OCI-M2 (cell line): Measurements from ENCODE around the gene VARS2.
A peak's percentile ranks its signal among the peaks of the same experiment; 100 is the strongest.
"Not testable (repeated sequence)": the region's sequence is repeated elsewhere in the genome, so short reads cannot be mapped to it uniquely, and the experiment has no call there.

Source experiments
- DNase-seq: peaks from one replicate; lab custom pipeline; 2025; ENCODE audit not compliant: unreplicated experiment; lab: John Stamatoyannopoulos, UW

The VARS2 gene

DNA sequence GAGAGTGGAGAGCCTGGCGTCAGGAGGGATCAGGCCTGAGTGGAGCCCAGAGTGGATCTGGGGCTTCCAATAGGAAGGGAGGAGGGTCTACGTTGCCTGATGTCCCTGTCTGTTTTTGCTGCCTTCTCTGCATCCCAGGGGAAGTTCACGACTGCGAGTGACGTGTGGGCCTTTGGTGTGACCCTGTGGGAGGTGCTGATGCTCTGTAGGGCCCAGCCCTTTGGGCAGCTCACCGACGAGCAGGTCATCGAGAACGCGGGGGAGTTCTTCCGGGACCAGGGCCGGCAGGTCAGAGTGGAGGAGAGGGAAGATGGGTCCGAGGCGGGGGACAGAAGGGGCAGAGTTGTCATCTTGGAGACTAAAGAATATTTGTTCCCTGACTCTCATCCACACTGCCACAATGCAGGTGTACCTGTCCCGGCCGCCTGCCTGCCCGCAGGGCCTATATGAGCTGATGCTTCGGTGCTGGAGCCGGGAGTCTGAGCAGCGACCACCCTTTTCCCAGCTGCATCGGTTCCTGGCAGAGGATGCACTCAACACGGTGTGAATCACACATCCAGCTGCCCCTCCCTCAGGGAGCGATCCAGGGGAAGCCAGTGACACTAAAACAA lies 15.2 kb upstream of the VARS2 start:
- no peak for DNase-seq

DNA sequence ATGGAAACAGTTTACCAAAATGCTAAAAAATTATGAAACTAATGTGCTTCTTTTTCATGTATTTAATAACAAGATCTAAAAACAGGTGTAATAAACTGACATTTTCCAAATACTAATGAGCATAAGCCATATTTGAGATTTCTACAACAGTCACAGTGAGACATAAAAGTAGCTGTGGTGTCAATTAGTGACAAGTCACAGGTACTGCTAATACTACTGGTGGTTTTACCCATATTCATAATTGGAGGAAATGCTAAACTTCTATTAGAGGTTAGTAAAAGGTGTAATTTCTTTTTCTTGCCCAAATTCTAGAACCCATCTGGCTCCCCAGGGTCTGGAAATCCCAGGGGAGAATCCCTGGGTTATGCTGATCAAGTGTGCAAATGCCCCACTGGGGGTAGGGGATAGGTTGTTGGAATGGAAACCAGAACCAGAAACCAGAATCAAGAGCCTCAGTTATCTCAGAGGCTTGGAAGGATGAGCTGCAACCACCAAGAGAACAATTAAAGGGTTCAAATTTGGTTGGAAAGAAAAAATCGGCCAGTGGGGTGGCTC lies 13.1 kb upstream of the VARS2 start:
- no peak for DNase-seq

DNA sequence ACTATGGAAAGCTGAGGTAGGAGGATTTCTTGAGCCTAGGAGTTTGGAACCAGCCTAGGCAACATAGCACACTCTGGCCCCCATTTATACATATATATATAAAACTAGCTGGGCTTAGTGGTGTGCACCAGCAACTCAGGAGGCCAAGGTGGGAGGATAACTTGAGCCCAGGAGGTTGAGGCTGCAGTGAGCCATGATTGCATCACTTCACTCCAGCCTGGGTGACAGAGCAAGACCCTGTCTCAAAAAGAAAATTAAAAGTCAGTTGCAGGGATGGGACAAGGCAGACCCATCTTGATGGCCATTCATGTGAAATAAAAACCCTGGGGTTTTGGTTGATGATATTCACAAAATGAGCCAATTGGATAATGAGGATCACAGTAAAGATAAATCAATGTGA lies 12.6 kb upstream of the VARS2 start:
- DNase-seq = no peak

GRCh38 chr6:30902196-30902595 lies 11.8 kb upstream of the VARS2 start:
- DNase-seq = not testable (repeated sequence)

DNA sequence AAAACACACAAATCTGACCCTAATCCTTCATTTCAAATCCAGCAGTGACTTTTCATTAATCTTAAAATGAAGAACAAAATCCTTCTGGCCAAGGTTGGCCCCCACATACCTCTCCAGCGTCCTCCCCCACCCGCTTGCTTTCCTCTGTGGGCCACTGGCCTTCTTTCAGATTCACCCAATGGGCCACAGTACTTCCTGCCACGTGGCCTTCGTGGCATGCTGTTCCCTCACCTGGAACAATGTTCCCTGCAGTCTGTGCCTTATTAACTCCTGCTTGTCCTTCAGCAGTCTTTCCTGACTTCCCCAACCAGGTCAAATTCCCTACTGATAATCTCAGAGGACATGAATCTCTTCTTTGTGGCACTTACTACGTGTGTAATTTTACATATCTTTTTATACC lies 11.3 kb upstream of the VARS2 start:
- DNase-seq = no peak

- no peak for DNase-seq
These were observed 10.8 kb upstream of the VARS2 start for GRCh38 chr6:30903236-30903635.

- not testable (repeated sequence) for DNase-seq
These were observed 6.7 kb upstream of the VARS2 start for GRCh38 chr6:30907290-30907757.

- DNase-seq = peak; percentile 95
These were observed 6.1 kb upstream of the VARS2 start, which contains the start of gene GTF2H4 for GRCh38 chr6:30907758-30908591. Gene GTF2H4 (plus strand): TSS chr6:30908207.

DNA sequence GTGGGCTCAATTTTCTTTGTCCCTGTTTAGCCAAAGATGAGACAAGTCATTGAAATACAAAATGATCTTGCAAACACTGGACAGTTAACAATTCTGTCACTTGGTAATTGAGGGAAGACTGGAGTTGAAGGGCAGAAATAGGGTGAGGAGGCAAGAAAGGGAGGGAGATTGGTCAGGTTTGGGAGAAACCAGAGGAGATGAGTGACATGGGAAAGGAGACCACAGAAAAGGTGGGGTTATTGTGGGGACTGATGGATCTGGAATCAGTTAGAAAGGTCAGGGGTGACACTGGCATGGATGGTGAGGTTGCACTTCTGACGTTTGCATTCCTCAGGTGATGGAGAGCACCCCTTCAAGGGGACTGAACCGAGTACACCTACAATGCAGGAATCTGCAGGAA lies 5.3 kb upstream of the VARS2 start:
- DNase-seq = no peak

DNA sequence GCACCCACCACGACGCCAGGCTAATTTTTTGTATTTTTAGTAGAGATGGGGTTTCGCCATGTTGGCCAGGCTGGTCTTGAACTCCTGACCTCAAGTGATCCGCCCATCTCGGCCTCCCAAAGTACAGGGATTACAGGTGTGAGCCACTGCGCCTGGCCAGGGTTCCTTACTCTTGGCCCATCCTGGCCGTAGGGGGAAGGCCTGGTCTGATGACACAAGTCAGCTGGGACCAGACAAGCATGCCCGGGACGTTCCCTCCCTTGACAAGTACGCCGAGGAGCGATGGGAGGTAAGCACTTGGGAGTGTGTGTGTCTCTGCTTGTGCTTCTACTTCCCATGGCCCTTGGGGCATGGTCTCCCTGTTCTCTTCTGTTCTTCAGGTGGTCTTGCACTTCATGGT lies 3.6 kb upstream of the VARS2 start:
- DNase-seq = not testable (repeated sequence)

GRCh38 chr6:30912746-30913520 lies 1.1 kb upstream of the VARS2 start:
- no peak for DNase-seq

GRCh38 chr6:30913721-30914075 lies 340 bp upstream of the VARS2 start:
- no peak for DNase-seq

- DNase-seq = no peak
These were observed 984 bp downstream of the VARS2 start for GRCh38 chr6:30914854-30915590.

GRCh38 chr6:30915591-30915946 lies 1.5 kb downstream of the VARS2 start:
- DNase-seq = no peak

- no peak for DNase-seq
These were observed 3.0 kb downstream of the VARS2 start for GRCh38 chr6:30917041-30917440.

DNA sequence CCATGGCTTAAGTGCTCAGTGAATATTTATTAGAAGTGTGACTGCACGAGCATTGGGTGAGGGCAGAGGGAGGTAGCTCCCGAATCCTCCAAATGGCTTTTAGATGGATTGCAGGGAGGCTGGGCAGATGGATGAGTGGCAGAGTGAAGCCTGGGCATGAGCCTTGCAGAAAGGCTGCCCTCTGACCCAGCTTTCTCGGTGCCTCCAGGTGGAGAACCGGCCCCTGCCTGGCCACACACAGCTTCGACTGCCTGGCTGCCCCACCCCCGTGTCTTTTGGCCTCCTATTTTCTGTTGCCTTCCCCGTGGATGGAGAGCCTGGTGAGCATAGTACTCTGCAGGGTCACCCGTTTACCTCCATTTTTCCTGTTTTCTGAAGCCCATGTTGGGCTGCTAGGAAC lies 3.4 kb downstream of the VARS2 start:
- no peak for DNase-seq

GRCh38 chr6:30918670-30919069 lies 4.6 kb downstream of the VARS2 start:
- no peak for DNase-seq

- no peak for DNase-seq
These were observed 8.4 kb downstream of the VARS2 start for GRCh38 chr6:30922447-30922852.

GRCh38 chr6:30924040-30924627 lies 10.1 kb downstream of the VARS2 start:
- not testable (repeated sequence) for DNase-seq

DNA sequence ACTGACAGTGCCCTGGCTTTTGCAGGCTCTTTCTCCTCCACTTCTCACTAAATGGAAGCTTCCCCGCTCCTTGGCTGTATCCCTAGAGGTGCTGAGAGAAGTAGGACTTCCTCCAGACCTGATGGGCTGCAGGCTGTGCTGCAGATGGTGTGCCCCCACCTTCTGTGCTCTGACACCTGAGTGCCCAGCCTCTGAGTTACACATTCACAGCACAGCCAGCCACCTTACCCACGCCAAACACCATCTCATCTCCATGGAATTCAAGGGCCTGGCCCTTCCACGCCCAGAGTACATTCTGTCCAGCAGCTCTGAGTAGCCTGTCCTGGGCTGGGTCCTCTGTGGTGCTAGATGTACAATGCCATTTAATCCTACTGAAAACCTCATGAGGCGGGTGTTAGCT lies 12.6 kb downstream of the VARS2 start:
- no peak for DNase-seq
